GM21528 (cell line): Measurements from ENCODE around the gene SLC35A5.
"Not testable (repeated sequence)": the region's sequence is repeated elsewhere in the genome, so short reads cannot be mapped to it uniquely, and the experiment has no call there.

ENCODE experiments used
- ATAC-seq: cut with Tn5 transposase; IDR thresholded peaks from one replicate; pipeline ENCODE4 v1.9.1; 2021; ENCODE audit warnings: mild to moderate bottlenecking, moderate library complexity; ENCODE audit not compliant: unreplicated experiment, low FRiP score

The SLC35A5 gene

GRCh38 chr3:112561734-112562529, at the start of gene SLC35A5, which contains the start of gene ATG3:
TSS of gene SLC35A5 (plus strand) at chr3:112562045. CDS start at chr3:112563404, 1,359 bp downstream.
TSS of gene ATG3 (minus strand) at chr3:112561962. CDS start at chr3:112561528, 434 bp downstream.
- peak; percentile 87 for ATAC-seq

- no peak for ATAC-seq
Measured at GRCh38 chr3:112512320-112512719, 49.5 kb upstream of the SLC35A5 start.

GRCh38 chr3:112514527-112515128, 47.2 kb upstream of the SLC35A5 start:
- peak; percentile 100 for ATAC-seq

- not testable (repeated sequence) for ATAC-seq
Measured at GRCh38 chr3:112518970-112519369, 42.9 kb upstream of the SLC35A5 start.

- no peak for ATAC-seq
Measured at GRCh38 chr3:112519424-112520001, 42.3 kb upstream of the SLC35A5 start.

- ATAC-seq: not testable (repeated sequence)
Measured at GRCh38 chr3:112524127-112524526, 37.7 kb upstream of the SLC35A5 start.

GRCh38 chr3:112530573-112530972, 31.3 kb upstream of the SLC35A5 start:
- ATAC-seq: no peak

- ATAC-seq: no peak
Measured at GRCh38 chr3:112531358-112531781, 30.5 kb upstream of the SLC35A5 start.

GRCh38 chr3:112539825-112540650, 21.8 kb upstream of the SLC35A5 start:
- peak; percentile 90 for ATAC-seq

- ATAC-seq: no peak
Measured at GRCh38 chr3:112546216-112546759, 15.6 kb upstream of the SLC35A5 start.

GRCh38 chr3:112550859-112551258, 11.0 kb upstream of the SLC35A5 start:
- ATAC-seq: no peak

GRCh38 chr3:112555535-112556170, 6.2 kb upstream of the SLC35A5 start:
- no peak for ATAC-seq

GRCh38 chr3:112557976-112558375, 3.9 kb upstream of the SLC35A5 start:
- no peak for ATAC-seq

- no peak for ATAC-seq
Measured at GRCh38 chr3:112560307-112560706, 1.5 kb upstream of the SLC35A5 start.

GRCh38 chr3:112560721-112561483, 943 bp upstream of the SLC35A5 start:
- ATAC-seq: peak; percentile 27

GRCh38 chr3:112561484-112561733, 436 bp upstream of the SLC35A5 start:
- peak; percentile 54 for ATAC-seq

GRCh38 chr3:112564247-112564939, 2.5 kb downstream of the SLC35A5 start:
- ATAC-seq: not testable (repeated sequence)

GRCh38 chr3:112564940-112565305, 3.1 kb downstream of the SLC35A5 start:
- ATAC-seq: no peak

- ATAC-seq: no peak
Measured at GRCh38 chr3:112568642-112569041, 6.8 kb downstream of the SLC35A5 start.
